Keratinocyte (primary cell): Measurements from ENCODE around the gene GNB1. TPM values are rescaled to one million over a fixed set of nuclear protein-coding genes. Genes with fewer than 3 reads are reported as not detected.

ENCODE experiments used
- DNase-seq: peaks from one replicate; pipeline ENCODE4 v3.0.0-alpha.2; 2011; ENCODE audit warnings: low read depth, missing footprints, low spot score
- FAIRE-seq: peaks from 2 replicates; lab custom pipeline; 2011; peaks lifted over from hg19 to GRCh38; lab: Jason Lieb, UNC
- H2AFZ ChIP-seq: 2 replicates; pipeline ENCODE4 v1.6.0; 2012; ENCODE audit warnings: low read length, control low read depth, inconsistent platforms; ENCODE audit not compliant: control insufficient read depth
- H3K27ac ChIP-seq: 2 replicates; pipeline ENCODE4 v1.5.1; 2011; ENCODE audit warnings: low read length; ENCODE audit not compliant: control insufficient read depth, insufficient read depth
- H3K27me3 ChIP-seq: 3 replicates; pipeline ENCODE4 v1.6.0; 2011; ENCODE audit warnings: low read length; ENCODE audit not compliant: control insufficient read depth, insufficient read depth; ENCODE audit errors: extremely low read depth
- H3K36me3 ChIP-seq, 2 experiments: 2 replicates in 1 of 2; 3 replicates in 1 of 2; pipeline ENCODE4 v1.5.1; 2011; ENCODE audit warnings: low read length in 2 of 2, mild to moderate bottlenecking in 1 of 2; ENCODE audit not compliant: control insufficient read depth in 2 of 2, insufficient read depth in 2 of 2; ENCODE audit errors: extremely low read depth in 1 of 2
- H3K4me1 ChIP-seq: 3 replicates; pipeline ENCODE4 v1.5.1; 2011; ENCODE audit warnings: low read length; ENCODE audit not compliant: control insufficient read depth, insufficient read depth; ENCODE audit errors: extremely low read depth
- H3K4me2 ChIP-seq: 3 replicates; pipeline ENCODE4 v1.6.0; 2011; ENCODE audit warnings: low read depth, low read length; ENCODE audit not compliant: control insufficient read depth, insufficient read depth; ENCODE audit errors: extremely low read depth
- H3K4me3 ChIP-seq, 3 experiments: fragments of 200-600 bp in 1 of 3; sonication (generic) in 1 of 3; 2 replicates in 2 of 3; 3 replicates in 1 of 3; pipeline ENCODE4 v1.5.1; 2011 to 2016; ENCODE audit warnings: low read length in 3 of 3, mild to moderate bottlenecking in 3 of 3, control low read depth in 2 of 3, inconsistent platforms in 1 of 3, low read depth in 1 of 3, mixed read lengths in 1 of 3, mixed run types in 1 of 3, moderate library complexity in 1 of 3; ENCODE audit not compliant: control insufficient read depth in 2 of 3, insufficient read depth in 2 of 3; ENCODE audit errors: extremely low read depth in 1 of 3
- H3K79me2 ChIP-seq: 2 replicates; pipeline ENCODE4 v1.6.0; 2012; ENCODE audit warnings: low read length; ENCODE audit not compliant: control insufficient read depth, insufficient read depth
- H3K9ac ChIP-seq: 3 replicates; pipeline ENCODE4 v1.6.0; 2011; ENCODE audit warnings: low read length; ENCODE audit not compliant: control insufficient read depth, insufficient read depth; ENCODE audit errors: extremely low read depth
- H3K9me1 ChIP-seq: 3 replicates; pipeline ENCODE4 v1.6.0; 2011; ENCODE audit warnings: low read length; ENCODE audit not compliant: control insufficient read depth, insufficient read depth; ENCODE audit errors: extremely low read depth
- H3K9me3 ChIP-seq: 2 replicates; pipeline ENCODE4 v1.5.1; 2012; ENCODE audit warnings: low read depth, low read length; ENCODE audit not compliant: control insufficient read depth
- H4K20me1 ChIP-seq: 3 replicates; pipeline ENCODE4 v1.6.0; 2011; ENCODE audit warnings: low read length; ENCODE audit not compliant: control insufficient read depth, insufficient read depth; ENCODE audit errors: extremely low read depth
- EZH2 ChIP-seq: IDR thresholded peaks from one replicate; pipeline ENCODE4 v1.6.1; 2012; ENCODE audit warnings: inconsistent platforms, mild to moderate bottlenecking, low read length, moderate library complexity
- dilution Hi-C: fragments of 300-500 bp; cut with MboI; formaldehyde crosslinking; loops from one replicate; pipeline ENCODE4 v1.7.0; 2020; ENCODE audit warnings: low sequenced_read_pairs; ENCODE audit not compliant: extremely low pct_ligation_motif_present
- polyA plus RNA-seq, 5 experiments: library from polyadenylated mRNA; depleted of rRNA in 3 of 5; stranded (reverse) in 3 of 5; stranded (forward) in 1 of 5; unstranded in 1 of 5; fragments of >200 nt; gene quantifications; 1 replicate in 1 of 5; 2 replicates in 3 of 5; 3 replicates in 1 of 5; pipeline versions ENCODE4 v1.2.1 to v1.2.3, GENCODE V29; 2011 to 2012; ENCODE audit warnings: missing spikeins in 2 of 5, low read depth in 1 of 5, low replicate concordance in 1 of 5
- TF ChIP-seq, protein P1 (sequence below), 3 experiments: IDR thresholded peaks in 1 of 3; conservative IDR thresholded peaks in 1 of 3; optimal IDR thresholded peaks in 1 of 3; 2 replicates in 2 of 3; 3 replicates in 1 of 3; pipeline versions ENCODE3 to v1.5.1; 2011; ENCODE audit warnings: low read length in 3 of 3, mild to moderate bottlenecking in 3 of 3, moderate library complexity in 2 of 3, control low read depth in 1 of 3, inconsistent platforms in 1 of 3; ENCODE audit not compliant: insufficient read depth in 2 of 3; ENCODE audit errors: extremely low read depth in 1 of 3

GNB1 gene
- polyA plus RNA-seq, 1 donor (not counting 4 experiments of a cell fraction or from before 2014, with no cell fraction given), result 364 TPM

DNA sequence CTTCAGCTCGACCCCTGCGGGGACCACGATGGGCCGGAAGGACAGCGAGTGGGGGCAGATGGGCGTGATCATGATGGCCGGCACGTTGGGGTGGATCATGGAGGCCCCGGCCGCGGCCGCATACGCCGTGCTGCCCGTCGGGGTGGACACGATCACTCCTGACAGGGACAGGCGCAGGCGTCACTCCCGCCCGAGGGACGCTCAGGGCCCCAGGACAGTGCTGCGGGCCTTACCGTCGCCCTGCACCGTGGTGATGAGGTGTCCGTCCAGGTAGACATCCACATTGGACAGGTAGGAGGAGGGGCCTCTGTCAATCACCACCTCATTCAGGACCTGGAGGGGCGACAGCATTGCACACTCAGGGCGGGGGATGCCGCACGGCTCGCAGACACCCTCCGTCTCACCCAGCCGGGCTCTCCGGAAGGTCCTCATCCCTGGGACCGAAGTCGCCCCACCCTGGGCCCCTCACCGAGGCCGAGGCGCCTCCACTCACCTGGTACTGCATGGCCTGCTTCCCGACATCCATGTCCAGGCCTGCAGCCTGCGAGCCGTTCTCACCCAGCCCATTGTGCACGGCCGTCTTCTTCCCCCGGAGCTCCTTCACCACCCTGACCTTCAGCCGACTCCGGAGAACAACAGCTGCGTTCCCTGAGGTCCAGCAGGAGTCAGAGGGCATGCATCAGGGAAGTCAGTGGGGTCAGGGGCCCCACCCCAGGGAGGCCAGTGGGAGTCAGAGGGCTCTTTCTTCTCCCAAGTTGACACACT lies 136.7 kb downstream of the GNB1 start:
- dilution Hi-C loops, result no loop called here
- no peak overlapping the region for H3K4me2 ChIP-seq
- peaks cover 28 to 37% of the 10 kb centered on the region in 2 experiments for H3K36me3 ChIP-seq
- H4K20me1 ChIP-seq, result no peaks in the 10 kb centered on the region
- no peak for TF ChIP-seq EZH2
- TF ChIP-seq, protein P1, sequence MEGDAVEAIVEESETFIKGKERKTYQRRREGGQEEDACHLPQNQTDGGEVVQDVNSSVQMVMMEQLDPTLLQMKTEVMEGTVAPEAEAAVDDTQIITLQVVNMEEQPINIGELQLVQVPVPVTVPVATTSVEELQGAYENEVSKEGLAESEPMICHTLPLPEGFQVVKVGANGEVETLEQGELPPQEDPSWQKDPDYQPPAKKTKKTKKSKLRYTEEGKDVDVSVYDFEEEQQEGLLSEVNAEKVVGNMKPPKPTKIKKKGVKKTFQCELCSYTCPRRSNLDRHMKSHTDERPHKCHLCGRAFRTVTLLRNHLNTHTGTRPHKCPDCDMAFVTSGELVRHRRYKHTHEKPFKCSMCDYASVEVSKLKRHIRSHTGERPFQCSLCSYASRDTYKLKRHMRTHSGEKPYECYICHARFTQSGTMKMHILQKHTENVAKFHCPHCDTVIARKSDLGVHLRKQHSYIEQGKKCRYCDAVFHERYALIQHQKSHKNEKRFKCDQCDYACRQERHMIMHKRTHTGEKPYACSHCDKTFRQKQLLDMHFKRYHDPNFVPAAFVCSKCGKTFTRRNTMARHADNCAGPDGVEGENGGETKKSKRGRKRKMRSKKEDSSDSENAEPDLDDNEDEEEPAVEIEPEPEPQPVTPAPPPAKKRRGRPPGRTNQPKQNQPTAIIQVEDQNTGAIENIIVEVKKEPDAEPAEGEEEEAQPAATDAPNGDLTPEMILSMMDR (optimal IDR thresholded peaks at IDR 0.05 in 1 of 3, IDR thresholded peaks at IDR 0.05 in 1 of 3, conservative IDR thresholded peaks at IDR 0.05 in 1 of 3; ENCODE audit: extremely low read depth in 1 of 3, insufficient read depth in 2 of 3, low read length in 3 of 3), result no peak
- no peak overlapping the region for H3K4me3 ChIP-seq
- no peaks in the 10 kb centered on the region for H3K9me1 ChIP-seq
- H3K9me3 ChIP-seq, result no peaks in the 10 kb centered on the region
- no peaks in the 10 kb centered on the region for H3K27me3 ChIP-seq
- FAIRE-seq (no peak), DNase-seq (no peak)
- H3K79me2 ChIP-seq, result peaks cover 19% of the 10 kb centered on the region
- H2AFZ ChIP-seq, result no peak overlapping the region
- no peak overlapping the region for H3K9ac ChIP-seq
- no peak overlapping the region for H3K27ac ChIP-seq
- peaks cover 8% of the 10 kb centered on the region for H3K4me1 ChIP-seq

DNA sequence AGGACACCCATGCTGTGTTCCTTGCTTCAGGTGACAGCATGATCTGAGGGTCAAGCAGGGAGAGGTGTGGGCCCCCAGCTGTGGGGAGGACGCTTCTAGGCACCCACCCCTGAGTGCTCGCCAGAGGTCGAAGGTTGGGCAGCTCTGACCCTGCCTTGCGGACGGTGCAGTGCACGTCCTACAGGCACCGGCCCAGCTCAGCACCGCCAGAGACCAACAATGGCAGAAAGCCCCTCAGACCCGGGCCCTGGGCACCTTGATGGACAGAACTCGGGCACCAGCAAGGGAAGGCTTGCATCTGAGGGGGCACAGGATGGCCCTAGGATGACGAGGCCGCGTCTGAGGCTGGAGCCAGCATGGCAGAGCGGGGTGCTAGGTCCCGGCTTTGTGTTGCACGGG lies 137.3 kb downstream of the GNB1 start:
- Histone ChIP-seq H3K9me3 (no peaks in the 10 kb centered on the region), H3K9me1 (no peaks in the 10 kb centered on the region), H4K20me1 (no peaks in the 10 kb centered on the region), H3K4me3 (no peak overlapping the region), H2AFZ (no peak overlapping the region), H3K27me3 (no peaks in the 10 kb centered on the region), H3K4me2 (no peak overlapping the region), H3K79me2 (peaks cover 13% of the 10 kb centered on the region), H3K9ac (no peak overlapping the region), H3K27ac (no peak overlapping the region), H3K4me1 (peaks cover 3% of the 10 kb centered on the region), H3K36me3 (peaks cover 28 to 37% of the 10 kb centered on the region in 2 experiments)
- TF ChIP-seq EZH2, result no peak
- TF ChIP-seq, protein P1 (optimal IDR thresholded peaks at IDR 0.05 in 1 of 3, IDR thresholded peaks at IDR 0.05 in 1 of 3, conservative IDR thresholded peaks at IDR 0.05 in 1 of 3; ENCODE audit: extremely low read depth in 1 of 3, insufficient read depth in 2 of 3, low read length in 3 of 3), result no peak
- dilution Hi-C loops, result no loop called here
- DNase-seq (no peak), FAIRE-seq (no peak)
